Measurements from ENCODE around the gene SHROOM3.

DNA sequence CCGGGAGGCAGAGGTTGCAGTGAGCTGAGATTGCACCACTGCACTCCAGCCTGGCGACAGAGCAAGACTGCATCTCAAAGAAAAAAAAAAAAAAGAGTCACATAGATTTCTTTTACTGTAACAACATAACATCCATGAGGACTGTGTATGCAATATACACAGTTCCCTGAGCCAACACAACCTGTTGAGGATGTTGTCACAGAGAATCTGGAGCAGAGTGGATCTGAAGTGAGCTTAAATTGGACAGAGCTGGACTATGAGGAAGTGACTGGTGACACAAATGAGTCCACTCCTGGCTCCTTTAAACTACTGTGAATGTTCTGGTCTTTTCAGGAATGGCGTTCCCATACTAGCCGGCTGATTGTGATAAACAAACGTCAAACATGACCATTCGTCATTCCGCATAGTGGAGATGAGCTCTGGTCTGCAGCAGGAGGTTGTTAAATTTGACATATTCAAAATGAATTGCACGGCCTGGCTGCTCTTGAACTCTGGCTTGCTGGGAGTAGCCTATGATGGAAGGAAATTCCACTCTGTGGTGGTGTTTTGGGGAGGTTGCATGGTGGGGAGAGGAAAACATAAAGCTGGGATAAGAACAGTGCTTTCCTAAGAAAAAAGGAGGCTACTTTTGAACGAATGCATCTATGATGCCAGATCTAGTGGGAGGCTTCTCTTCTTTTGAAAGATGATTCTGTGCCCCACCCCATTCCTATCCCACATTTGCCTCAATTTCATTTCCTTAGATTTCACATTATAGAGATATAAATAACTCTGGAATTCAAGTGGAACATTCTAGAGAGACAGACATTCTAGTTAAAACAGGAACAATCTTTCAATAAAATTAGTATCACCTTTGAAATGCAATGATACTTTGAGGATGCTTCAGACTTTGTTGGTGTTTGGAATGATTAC, 149.5 kb downstream of the SHROOM3 start:
- TF ChIP-seq, protein P1, sequence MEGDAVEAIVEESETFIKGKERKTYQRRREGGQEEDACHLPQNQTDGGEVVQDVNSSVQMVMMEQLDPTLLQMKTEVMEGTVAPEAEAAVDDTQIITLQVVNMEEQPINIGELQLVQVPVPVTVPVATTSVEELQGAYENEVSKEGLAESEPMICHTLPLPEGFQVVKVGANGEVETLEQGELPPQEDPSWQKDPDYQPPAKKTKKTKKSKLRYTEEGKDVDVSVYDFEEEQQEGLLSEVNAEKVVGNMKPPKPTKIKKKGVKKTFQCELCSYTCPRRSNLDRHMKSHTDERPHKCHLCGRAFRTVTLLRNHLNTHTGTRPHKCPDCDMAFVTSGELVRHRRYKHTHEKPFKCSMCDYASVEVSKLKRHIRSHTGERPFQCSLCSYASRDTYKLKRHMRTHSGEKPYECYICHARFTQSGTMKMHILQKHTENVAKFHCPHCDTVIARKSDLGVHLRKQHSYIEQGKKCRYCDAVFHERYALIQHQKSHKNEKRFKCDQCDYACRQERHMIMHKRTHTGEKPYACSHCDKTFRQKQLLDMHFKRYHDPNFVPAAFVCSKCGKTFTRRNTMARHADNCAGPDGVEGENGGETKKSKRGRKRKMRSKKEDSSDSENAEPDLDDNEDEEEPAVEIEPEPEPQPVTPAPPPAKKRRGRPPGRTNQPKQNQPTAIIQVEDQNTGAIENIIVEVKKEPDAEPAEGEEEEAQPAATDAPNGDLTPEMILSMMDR (IDR thresholded peaks at IDR 0.05), result no peak
- TF ChIP-seq POLR2A (IDR thresholded peaks at IDR 0.05), result no peak
